ENCODE data around the gene EPB41. TPM values are rescaled to one million over a fixed set of nuclear protein-coding genes. Genes with fewer than 3 reads are reported as not detected.
"Not testable (repeated sequence)": the region's sequence is repeated elsewhere in the genome, so short reads cannot be mapped to it uniquely, and the experiment has no call there.

Gene EPB41
- total and polyA plus RNA-seq, 2 experiments from 2014 or later: 26.8 to 112 TPM

DNA sequence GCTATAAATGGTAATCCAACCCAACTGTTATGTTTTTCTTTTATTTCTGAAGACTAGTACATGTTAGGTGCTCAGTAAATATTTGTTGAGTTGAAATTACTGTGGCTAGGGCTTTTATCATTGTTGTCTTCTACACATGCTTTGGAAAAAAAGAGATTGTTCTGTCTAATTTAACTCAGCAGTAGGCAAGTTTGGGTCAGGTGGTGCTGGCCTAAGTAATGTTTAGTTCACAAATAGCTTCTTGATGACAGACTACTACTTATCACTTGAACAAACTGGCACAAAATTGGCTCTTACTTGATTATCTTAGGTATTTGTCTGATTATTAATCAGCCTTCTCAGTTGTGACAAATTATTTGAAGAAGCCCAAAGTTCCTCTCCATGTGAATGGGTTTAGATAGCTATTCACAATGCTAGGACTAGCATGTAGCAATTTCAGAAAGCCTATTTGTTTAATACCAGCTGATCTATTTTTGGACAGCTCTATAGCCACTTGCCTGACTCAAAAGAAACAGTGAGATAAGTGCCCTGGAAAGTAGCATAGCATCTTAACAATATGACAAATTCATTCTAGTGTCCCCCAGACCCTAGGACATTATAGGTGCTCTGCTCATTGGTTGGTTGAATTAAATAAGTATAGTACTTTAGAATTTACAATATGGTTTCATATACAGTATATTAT lies 176.7 kb downstream of the EPB41 start (continued):
- TF ChIP-seq, protein P1, sequence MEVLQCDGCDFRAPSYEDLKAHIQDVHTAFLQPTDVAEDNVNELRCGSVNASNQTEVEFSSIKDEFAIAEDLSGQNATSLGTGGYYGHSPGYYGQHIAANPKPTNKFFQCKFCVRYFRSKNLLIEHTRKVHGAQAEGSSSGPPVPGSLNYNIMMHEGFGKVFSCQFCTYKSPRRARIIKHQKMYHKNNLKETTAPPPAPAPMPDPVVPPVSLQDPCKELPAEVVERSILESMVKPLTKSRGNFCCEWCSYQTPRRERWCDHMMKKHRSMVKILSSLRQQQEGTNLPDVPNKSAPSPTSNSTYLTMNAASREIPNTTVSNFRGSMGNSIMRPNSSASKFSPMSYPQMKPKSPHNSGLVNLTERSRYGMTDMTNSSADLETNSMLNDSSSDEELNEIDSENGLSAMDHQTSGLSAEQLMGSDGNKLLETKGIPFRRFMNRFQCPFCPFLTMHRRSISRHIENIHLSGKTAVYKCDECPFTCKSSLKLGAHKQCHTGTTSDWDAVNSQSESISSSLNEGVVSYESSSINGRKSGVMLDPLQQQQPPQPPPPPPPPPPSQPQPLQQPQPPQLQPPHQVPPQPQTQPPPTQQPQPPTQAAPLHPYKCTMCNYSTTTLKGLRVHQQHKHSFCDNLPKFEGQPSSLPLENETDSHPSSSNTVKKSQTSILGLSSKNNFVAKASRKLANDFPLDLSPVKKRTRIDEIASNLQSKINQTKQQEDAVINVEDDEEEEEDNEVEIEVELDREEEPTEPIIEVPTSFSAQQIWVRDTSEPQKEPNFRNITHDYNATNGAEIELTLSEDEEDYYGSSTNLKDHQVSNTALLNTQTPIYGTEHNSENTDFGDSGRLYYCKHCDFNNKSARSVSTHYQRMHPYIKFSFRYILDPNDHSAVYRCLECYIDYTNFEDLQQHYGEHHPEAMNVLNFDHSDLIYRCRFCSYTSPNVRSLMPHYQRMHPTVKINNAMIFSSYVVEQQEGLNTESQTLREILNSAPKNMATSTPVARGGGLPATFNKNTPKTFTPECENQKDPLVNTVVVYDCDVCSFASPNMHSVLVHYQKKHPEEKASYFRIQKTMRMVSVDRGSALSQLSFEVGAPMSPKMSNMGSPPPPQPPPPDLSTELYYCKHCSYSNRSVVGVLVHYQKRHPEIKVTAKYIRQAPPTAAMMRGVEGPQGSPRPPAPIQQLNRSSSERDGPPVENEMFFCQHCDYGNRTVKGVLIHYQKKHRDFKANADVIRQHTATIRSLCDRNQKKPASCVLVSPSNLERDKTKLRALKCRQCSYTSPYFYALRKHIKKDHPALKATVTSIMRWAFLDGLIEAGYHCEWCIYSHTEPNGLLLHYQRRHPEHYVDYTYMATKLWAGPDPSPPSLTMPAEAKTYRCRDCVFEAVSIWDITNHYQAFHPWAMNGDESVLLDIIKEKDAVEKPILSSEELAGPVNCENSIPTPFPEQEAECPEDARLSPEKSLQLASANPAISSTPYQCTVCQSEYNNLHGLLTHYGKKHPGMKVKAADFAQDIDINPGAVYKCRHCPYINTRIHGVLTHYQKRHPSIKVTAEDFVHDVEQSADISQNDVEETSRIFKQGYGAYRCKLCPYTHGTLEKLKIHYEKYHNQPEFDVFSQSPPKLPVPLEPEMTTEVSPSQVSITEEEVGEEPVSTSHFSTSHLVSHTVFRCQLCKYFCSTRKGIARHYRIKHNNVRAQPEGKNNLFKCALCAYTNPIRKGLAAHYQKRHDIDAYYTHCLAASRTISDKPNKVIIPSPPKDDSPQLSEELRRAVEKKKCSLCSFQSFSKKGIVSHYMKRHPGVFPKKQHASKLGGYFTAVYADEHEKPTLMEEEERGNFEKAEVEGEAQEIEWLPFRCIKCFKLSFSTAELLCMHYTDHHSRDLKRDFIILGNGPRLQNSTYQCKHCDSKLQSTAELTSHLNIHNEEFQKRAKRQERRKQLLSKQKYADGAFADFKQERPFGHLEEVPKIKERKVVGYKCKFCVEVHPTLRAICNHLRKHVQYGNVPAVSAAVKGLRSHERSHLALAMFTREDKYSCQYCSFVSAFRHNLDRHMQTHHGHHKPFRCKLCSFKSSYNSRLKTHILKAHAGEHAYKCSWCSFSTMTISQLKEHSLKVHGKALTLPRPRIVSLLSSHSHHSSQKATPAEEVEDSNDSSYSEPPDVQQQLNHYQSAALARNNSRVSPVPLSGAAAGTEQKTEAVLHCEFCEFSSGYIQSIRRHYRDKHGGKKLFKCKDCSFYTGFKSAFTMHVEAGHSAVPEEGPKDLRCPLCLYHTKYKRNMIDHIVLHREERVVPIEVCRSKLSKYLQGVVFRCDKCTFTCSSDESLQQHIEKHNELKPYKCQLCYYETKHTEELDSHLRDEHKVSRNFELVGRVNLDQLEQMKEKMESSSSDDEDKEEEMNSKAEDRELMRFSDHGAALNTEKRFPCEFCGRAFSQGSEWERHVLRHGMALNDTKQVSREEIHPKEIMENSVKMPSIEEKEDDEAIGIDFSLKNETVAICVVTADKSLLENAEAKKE (CRISPR knock-in tag; IDR thresholded peaks at IDR 0.05): no peak

DNA sequence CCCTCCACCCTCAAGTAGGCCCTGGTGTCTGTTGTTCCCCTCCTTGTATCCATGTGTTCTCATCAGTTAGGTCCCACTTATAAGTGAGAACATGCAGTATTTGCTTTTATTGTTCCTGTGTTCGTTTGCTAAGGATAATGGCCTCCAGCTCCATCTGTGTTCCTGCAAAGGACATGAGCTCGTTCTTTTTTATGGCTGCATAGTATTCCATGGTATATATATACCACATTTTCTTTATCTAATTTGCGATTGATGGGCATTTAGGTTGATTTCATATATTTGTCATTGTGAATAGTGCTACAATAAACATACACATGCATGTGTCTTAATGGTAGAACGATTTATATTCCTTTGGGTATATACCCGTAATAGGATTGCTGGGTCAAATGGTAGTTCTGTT lies 178.3 kb downstream of the EPB41 start:
- not testable (repeated sequence) for H3K27ac Mint-ChIP-seq; H3K27me3 ChIP-seq (ENCODE audit: insufficient read depth); H3K27me3 Mint-ChIP-seq (ENCODE audit: insufficient read depth, low read depth, poor library complexity); H3K9me3 Mint-ChIP-seq; H3K9me2 ChIP-seq (ENCODE audit: insufficient read depth); H3F3A ChIP-seq (replicated peaks; ENCODE audit: low read depth); H2AFZ ChIP-seq; H3K79me2 ChIP-seq (replicated peaks; ENCODE audit: insufficient read depth); H3K4me1 ChIP-seq (ENCODE audit: insufficient read depth); H3K36me3 ChIP-seq (ENCODE audit: insufficient read depth); H3K4me3 ChIP-seq; ATAC-seq; H4K20me1 ChIP-seq (replicated peaks; ENCODE audit: insufficient read depth); DNase-seq (ENCODE audit: low spot score); H3K4me2 ChIP-seq; H3K27ac ChIP-seq (ENCODE audit: low read depth); H3K4me3 Mint-ChIP-seq
- peaks cover 14% of the 10 kb centered on the region for H3K4me1 Mint-ChIP-seq
- H3K36me3 Mint-ChIP-seq (ENCODE audit: low read depth): peaks cover 16% of the 10 kb centered on the region

DNA sequence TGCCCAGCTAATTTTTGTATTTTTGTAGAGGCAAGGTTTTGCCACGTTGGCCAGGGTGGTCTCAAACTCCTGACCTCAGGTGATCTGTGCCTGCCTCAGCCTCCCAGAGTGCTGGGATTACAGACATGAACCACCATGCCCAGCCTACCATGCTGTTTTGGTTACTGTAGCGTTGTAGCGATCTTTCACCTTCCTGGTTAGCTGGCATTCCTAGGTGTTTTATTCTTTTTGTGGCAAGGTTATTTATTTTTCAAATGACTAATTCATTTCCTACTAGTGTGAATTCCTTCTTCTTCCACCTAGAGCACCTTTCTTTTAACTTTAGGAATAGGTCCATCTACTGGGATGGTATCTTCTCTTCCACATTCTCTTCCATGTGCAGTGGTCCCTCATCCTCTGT lies 180.1 kb downstream of the EPB41 start:
- H3K27ac ChIP-seq (ENCODE audit: low read depth): no peak overlapping the region
- no peaks in the 10 kb centered on the region for H4K20me1 ChIP-seq (replicated peaks; ENCODE audit: insufficient read depth)
- no peaks in the 10 kb centered on the region; the same call in 1 of the 2 replicates for H3K79me2 ChIP-seq (replicated peaks; ENCODE audit: insufficient read depth)
- peaks cover 14% of the 10 kb centered on the region for H3K4me1 Mint-ChIP-seq
- peaks cover 25% of the 10 kb centered on the region for H3K36me3 Mint-ChIP-seq (ENCODE audit: low read depth)
- DNase-seq (ENCODE audit: low spot score) (no peak), ATAC-seq (no peak)
- H3K27me3 ChIP-seq (ENCODE audit: insufficient read depth): no peaks in the 10 kb centered on the region
- H2AFZ ChIP-seq: no peak overlapping the region
- no peaks in the 10 kb centered on the region for H3K9me3 Mint-ChIP-seq
- H3K27ac Mint-ChIP-seq: no peak overlapping the region
- H3K4me1 ChIP-seq (ENCODE audit: insufficient read depth): peaks cover 7% of the 10 kb centered on the region
- H3K36me3 ChIP-seq (ENCODE audit: insufficient read depth): no peaks in the 10 kb centered on the region
- no peaks in the 10 kb centered on the region; the same call in 1 of the 2 replicates for H3F3A ChIP-seq (replicated peaks; ENCODE audit: low read depth)
- H3K9me2 ChIP-seq (ENCODE audit: insufficient read depth): no peaks in the 10 kb centered on the region
- no peak overlapping the region for H3K4me3 ChIP-seq
- H3K4me3 Mint-ChIP-seq: no peak overlapping the region
- H3K4me2 ChIP-seq: no peak overlapping the region
- peaks cover 5% of the 10 kb centered on the region for H3K27me3 Mint-ChIP-seq (ENCODE audit: insufficient read depth, low read depth, poor library complexity)
- TF ChIP-seq, protein P2, sequence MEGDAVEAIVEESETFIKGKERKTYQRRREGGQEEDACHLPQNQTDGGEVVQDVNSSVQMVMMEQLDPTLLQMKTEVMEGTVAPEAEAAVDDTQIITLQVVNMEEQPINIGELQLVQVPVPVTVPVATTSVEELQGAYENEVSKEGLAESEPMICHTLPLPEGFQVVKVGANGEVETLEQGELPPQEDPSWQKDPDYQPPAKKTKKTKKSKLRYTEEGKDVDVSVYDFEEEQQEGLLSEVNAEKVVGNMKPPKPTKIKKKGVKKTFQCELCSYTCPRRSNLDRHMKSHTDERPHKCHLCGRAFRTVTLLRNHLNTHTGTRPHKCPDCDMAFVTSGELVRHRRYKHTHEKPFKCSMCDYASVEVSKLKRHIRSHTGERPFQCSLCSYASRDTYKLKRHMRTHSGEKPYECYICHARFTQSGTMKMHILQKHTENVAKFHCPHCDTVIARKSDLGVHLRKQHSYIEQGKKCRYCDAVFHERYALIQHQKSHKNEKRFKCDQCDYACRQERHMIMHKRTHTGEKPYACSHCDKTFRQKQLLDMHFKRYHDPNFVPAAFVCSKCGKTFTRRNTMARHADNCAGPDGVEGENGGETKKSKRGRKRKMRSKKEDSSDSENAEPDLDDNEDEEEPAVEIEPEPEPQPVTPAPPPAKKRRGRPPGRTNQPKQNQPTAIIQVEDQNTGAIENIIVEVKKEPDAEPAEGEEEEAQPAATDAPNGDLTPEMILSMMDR (conservative IDR thresholded peaks at IDR 0.05; ENCODE audit: low read depth in 2 of 2): no peak
- TF ChIP-seq, protein P3, sequence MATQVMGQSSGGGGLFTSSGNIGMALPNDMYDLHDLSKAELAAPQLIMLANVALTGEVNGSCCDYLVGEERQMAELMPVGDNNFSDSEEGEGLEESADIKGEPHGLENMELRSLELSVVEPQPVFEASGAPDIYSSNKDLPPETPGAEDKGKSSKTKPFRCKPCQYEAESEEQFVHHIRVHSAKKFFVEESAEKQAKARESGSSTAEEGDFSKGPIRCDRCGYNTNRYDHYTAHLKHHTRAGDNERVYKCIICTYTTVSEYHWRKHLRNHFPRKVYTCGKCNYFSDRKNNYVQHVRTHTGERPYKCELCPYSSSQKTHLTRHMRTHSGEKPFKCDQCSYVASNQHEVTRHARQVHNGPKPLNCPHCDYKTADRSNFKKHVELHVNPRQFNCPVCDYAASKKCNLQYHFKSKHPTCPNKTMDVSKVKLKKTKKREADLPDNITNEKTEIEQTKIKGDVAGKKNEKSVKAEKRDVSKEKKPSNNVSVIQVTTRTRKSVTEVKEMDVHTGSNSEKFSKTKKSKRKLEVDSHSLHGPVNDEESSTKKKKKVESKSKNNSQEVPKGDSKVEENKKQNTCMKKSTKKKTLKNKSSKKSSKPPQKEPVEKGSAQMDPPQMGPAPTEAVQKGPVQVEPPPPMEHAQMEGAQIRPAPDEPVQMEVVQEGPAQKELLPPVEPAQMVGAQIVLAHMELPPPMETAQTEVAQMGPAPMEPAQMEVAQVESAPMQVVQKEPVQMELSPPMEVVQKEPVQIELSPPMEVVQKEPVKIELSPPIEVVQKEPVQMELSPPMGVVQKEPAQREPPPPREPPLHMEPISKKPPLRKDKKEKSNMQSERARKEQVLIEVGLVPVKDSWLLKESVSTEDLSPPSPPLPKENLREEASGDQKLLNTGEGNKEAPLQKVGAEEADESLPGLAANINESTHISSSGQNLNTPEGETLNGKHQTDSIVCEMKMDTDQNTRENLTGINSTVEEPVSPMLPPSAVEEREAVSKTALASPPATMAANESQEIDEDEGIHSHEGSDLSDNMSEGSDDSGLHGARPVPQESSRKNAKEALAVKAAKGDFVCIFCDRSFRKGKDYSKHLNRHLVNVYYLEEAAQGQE (IDR thresholded peaks at IDR 0.05; ENCODE audit: unreplicated experiment): no peak
- TF ChIP-seq, protein P4, sequence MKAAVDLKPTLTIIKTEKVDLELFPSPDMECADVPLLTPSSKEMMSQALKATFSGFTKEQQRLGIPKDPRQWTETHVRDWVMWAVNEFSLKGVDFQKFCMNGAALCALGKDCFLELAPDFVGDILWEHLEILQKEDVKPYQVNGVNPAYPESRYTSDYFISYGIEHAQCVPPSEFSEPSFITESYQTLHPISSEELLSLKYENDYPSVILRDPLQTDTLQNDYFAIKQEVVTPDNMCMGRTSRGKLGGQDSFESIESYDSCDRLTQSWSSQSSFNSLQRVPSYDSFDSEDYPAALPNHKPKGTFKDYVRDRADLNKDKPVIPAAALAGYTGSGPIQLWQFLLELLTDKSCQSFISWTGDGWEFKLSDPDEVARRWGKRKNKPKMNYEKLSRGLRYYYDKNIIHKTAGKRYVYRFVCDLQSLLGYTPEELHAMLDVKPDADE (IDR thresholded peaks at IDR 0.05): no peak
- no peak for TF ChIP-seq NANOG (IDR thresholded peaks at IDR 0.05; ENCODE audit: borderline replicate concordance)
- no peak for TF ChIP-seq ZNF331 (CRISPR knock-in tag; IDR thresholded peaks at IDR 0.05; ENCODE audit: low read depth)
